ENCODE data around the gene FARP1. TPM values are rescaled to one million over a fixed set of nuclear protein-coding genes. Genes with fewer than 3 reads are reported as not detected.

The FARP1 gene
- total RNA-seq, 4 donors from 2014 or later: 1.5 to 10.3 (median 6.4) TPM

DNA sequence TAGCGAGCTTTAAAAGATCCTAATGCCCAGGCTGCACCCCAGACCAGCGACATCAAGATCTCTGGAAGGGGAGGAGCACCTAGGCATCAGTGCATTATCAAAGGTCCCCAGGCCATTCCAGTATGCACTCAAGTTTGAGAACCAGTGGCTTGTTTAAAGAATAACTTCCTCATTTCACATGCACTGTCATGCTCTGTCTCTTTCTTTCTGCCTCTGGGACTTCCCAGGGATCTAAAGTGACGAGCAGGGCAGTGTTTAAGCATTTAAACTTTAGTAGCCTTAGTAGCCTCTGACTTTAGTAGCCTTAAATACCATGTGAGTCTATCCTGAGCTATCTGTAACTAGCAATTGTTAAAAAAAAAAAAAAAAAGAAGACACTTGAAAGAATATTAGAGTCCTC, 8.9 kb upstream of the FARP1 start:
- Histone ChIP-seq H3K9me3 (no peaks in the 10 kb centered on the region), H3K4me1 (no peaks in the 10 kb centered on the region), H3K36me3 (no peaks in the 10 kb centered on the region), H3K27ac (no peak overlapping the region), H3K4me3 (no peak overlapping the region), H3K27me3 (peaks cover 0 to 13% (median 0%) of the 10 kb centered on the region in 4 donors)
- intact Hi-C loops (cut with DNase I): no loop called here
- no peak for TF ChIP-seq POLR2A (IDR thresholded peaks at IDR 0.05)
- TF ChIP-seq, protein P1, sequence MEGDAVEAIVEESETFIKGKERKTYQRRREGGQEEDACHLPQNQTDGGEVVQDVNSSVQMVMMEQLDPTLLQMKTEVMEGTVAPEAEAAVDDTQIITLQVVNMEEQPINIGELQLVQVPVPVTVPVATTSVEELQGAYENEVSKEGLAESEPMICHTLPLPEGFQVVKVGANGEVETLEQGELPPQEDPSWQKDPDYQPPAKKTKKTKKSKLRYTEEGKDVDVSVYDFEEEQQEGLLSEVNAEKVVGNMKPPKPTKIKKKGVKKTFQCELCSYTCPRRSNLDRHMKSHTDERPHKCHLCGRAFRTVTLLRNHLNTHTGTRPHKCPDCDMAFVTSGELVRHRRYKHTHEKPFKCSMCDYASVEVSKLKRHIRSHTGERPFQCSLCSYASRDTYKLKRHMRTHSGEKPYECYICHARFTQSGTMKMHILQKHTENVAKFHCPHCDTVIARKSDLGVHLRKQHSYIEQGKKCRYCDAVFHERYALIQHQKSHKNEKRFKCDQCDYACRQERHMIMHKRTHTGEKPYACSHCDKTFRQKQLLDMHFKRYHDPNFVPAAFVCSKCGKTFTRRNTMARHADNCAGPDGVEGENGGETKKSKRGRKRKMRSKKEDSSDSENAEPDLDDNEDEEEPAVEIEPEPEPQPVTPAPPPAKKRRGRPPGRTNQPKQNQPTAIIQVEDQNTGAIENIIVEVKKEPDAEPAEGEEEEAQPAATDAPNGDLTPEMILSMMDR (IDR thresholded peaks at IDR 0.05): no peak
- 28 to 35% methylated on average over 3 of the region's 3 CpGs for WGBS, 2 donors
- no peak for DNase-seq

DNA sequence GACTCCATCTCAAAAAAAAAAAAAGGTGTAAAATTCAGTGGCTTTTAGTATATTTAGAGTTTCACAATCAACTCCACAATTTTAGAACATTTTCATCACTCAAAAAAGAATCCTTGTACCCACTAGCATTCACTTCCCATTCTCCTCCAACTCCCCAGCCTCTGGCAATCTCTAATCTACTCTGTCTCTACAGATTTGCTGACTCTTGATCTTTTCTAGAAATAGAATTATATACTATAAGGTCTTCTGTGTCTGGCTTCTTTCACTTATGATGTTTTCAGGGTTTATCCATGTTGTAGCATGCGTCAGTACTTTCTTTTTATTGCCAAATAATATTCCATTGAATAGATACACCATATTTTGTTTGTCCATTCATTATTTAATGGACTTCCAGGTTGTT, 8.0 kb upstream of the FARP1 start:
- no peak for TF ChIP-seq POLR2A (IDR thresholded peaks at IDR 0.05)
- TF ChIP-seq, protein P1 (IDR thresholded peaks at IDR 0.05): no peak
- no peak overlapping the region for H3K27ac ChIP-seq
- peaks cover 0 to 14% (median 0%) of the 10 kb centered on the region in 4 donors for H3K27me3 ChIP-seq
- 96% methylated on average over 1 of the region's 1 CpG for WGBS, 2 donors
- H3K9me3 ChIP-seq: no peaks in the 10 kb centered on the region
- DNase-seq: no peak
- no peaks in the 10 kb centered on the region for H3K4me1 ChIP-seq
- no peaks in the 10 kb centered on the region for H3K36me3 ChIP-seq
- intact Hi-C loops (cut with DNase I): no loop called here
- no peak overlapping the region for H3K4me3 ChIP-seq

DNA sequence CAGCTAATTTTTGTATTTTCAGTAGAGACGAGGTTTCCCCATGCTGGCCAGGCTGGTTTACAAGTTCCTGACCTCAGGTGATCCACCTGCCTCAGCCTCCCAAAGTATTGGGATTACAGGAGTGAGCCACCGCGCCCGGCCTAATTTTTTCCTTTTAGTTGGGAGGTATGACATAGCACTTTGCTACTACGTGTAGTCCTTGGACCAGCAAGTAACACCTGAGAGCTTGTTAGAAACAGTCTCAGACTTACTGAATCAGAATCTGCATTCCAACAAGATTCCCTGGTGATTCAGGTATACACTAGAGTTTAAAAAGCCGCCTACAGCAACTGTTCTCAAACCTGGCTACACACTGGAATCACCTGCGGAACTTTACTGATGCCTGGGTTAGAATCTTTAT, 1.8 kb upstream of the FARP1 start:
- H3K4me3 ChIP-seq: no peak overlapping the region
- H3K4me1 ChIP-seq: peaks cover 12 to 33% (median 18%) of the 10 kb centered on the region in 3 donors
- no peaks in the 10 kb centered on the region for H3K9me3 ChIP-seq
- DNase-seq: no peak
- peaks cover 0 to 59% (median 3%) of the 10 kb centered on the region in 4 donors for H3K27me3 ChIP-seq
- 85 to 92% methylated on average over 2 to 7 of the region's 7 CpGs for WGBS, 2 donors
- no peak for TF ChIP-seq POLR2A (IDR thresholded peaks at IDR 0.05)
- TF ChIP-seq, protein P1 (IDR thresholded peaks at IDR 0.05): no peak
- H3K36me3 ChIP-seq: no peaks in the 10 kb centered on the region
- H3K27ac ChIP-seq: no peak overlapping the region
- intact Hi-C loops (cut with DNase I): no loop called here

DNA sequence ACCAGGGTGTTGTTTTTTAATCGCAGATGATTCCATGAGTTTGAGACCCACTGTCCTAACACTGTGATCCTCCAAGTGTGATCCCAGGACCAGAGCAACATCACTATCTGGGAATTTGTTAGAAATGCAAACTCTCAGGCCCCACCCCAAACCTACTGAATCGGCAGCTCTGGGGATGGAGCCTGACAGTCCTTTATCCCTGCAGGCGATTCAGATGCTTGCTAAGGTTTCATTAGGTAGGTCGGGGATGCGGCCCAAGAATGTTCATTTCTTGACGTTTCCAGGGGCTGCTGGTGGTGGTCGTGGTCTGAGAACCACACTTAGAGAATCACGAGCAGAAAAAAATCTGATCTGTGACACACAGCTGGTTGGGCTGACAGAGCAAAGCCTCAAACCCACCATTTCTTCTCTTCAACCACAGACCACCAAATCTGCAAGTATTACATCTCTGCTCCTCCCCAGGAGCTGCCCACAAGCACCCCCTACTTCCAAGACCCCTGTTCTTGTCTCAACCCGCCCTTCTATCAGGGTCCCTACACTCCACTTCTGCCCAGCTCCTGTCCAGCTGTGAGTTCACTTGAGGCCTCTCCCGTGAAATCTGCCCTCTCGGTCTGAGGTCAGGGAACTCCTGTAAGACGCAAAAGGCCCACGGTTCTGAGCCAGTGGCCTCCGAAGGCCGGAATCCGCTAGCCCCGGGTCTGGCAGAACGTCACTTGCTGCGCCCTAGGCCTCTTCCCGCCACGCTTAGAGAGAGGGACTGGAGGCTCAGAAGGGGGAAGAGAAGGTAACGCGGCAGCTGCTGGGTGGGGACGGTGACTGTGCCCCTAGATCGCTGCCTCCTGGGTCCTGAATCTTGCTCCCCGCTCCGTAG, 1.1 kb upstream of the FARP1 start:
- DNase-seq: no peak

DNA sequence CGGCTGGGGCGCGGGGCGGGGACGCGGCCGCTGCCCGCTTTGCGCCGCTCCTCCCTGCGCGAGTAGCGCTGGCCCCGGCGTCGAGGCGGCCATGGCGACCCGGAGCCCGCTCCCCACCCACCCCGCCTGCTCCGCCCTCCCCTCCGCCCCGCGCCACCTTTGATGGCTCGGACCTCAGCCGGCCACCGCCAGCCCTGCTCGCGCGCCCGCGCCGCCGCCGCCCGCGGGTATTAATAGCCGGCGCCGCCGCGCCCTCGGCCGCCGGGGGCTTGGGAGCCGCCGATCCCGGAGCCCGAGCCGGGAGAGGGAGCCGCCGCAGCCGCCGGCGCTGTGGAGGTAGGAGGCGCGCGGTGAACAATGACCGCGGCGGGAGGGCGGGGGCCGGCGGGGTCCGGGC, 261 bp downstream of the FARP1 start:
- no peak for DNase-seq
- Histone ChIP-seq H3K27ac (peak overlapping the region in 3 of 4 donors; percentile 55 to 83 (median 80)), H3K9me3 (no peaks in the 10 kb centered on the region), H3K4me3 (peak overlapping the region; percentile 45 to 81 (median 68)), H3K4me1 (peaks cover 12 to 33% (median 18%) of the 10 kb centered on the region in 3 donors), H3K27me3 (peaks cover 0 to 66% (median 3%) of the 10 kb centered on the region in 4 donors), H3K36me3 (no peaks in the 10 kb centered on the region)
- 0% methylated on average over 4 of the region's 66 CpGs; no CpG with 5 or more reads in 1 of the 2 donors for WGBS, 2 donors
- no peak for TF ChIP-seq POLR2A (IDR thresholded peaks at IDR 0.05)
- TF ChIP-seq, protein P1 (IDR thresholded peaks at IDR 0.05): no peak
- intact Hi-C loops (cut with DNase I): no loop called here

More for the DNA sequence above, 1.1 kb upstream of the FARP1 start:
- no peak for TF ChIP-seq POLR2A (IDR thresholded peaks at IDR 0.05)
- TF ChIP-seq, protein P1 (IDR thresholded peaks at IDR 0.05): no peak
- 55 to 62% methylated on average over 7 to 9 of the region's 27 CpGs for WGBS, 2 donors
- H3K9me3 ChIP-seq: no peaks in the 10 kb centered on the region
- peaks cover 12 to 33% (median 18%) of the 10 kb centered on the region in 3 donors for H3K4me1 ChIP-seq
- no peaks in the 10 kb centered on the region for H3K36me3 ChIP-seq
- intact Hi-C loops (cut with DNase I): no loop called here
- peak overlapping the region; percentile 45 to 81 (median 68) for H3K4me3 ChIP-seq
- H3K27me3 ChIP-seq: peaks cover 0 to 66% (median 3%) of the 10 kb centered on the region in 4 donors
- H3K27ac ChIP-seq: peak overlapping the region in 3 of 4 donors; percentile 48 to 83 (median 80)
